CD4-positive, alpha-beta memory T cell (primary cell): ENCODE data around the gene AASDHPPT. TPM values are rescaled to one million over a fixed set of nuclear protein-coding genes. Genes with fewer than 3 reads are reported as not detected.

Source experiments
- CTCF ChIA-PET: fragments of 350-600 bp; sonication (Branson Sonifier 250); formaldehyde crosslinking; loops from one replicate; lab custom pipeline; 2021; ENCODE audit warnings: inconsistent platforms; ENCODE audit not compliant: partially characterized antibody; lab: Charles Lee
- POLR2A ChIA-PET: fragments of 350-600 bp; sonication (Branson Sonifier 250); formaldehyde crosslinking; loops from one replicate; lab custom pipeline; 2021; ENCODE audit not compliant: partially characterized antibody; lab: Charles Lee
- DNase-seq, 5 donors: peaks; one replicate each; pipeline versions ENCODE4 v3.0.0 to v3.0.0-alpha.2; 2020 to 2022; ENCODE audit warnings: mixed read lengths in 1 of 5
- H3K27ac ChIP-seq: one replicate; pipeline ENCODE4 v1.7.0; 2013; ENCODE audit warnings: low read depth, low read length
- H3K27me3 ChIP-seq: 2 replicates; pipeline ENCODE4 v1.7.0; 2013; ENCODE audit warnings: mild to moderate bottlenecking, low read length, moderate library complexity; ENCODE audit not compliant: insufficient read depth
- H3K36me3 ChIP-seq: 2 replicates; pipeline ENCODE4 v1.7.0; 2013; ENCODE audit warnings: mild to moderate bottlenecking, low read length, moderate library complexity; ENCODE audit not compliant: insufficient read depth
- H3K4me1 ChIP-seq: 2 replicates; pipeline ENCODE4 v1.7.0; 2013; ENCODE audit warnings: mild to moderate bottlenecking, low read length, moderate library complexity; ENCODE audit not compliant: insufficient read depth
- H3K4me3 ChIP-seq, 2 donors: one replicate each; pipeline ENCODE4 v1.7.0; 2013; ENCODE audit warnings: low read length in 2 of 2, mild to moderate bottlenecking in 1 of 2
- H3K9me3 ChIP-seq, 2 donors: one replicate each; pipeline ENCODE4 v1.7.0; 2013; ENCODE audit warnings: low read length in 2 of 2, control low read depth in 1 of 2; ENCODE audit not compliant: control insufficient read depth in 1 of 2
- H3K27ac Mint-ChIP-seq, 7 donors: one replicate each; pipeline ENCODE4 v1.8.0; 2020 to 2021; ENCODE audit warnings: mixed read lengths in 7 of 7, mild to moderate bottlenecking in 6 of 7, inconsistent platforms in 3 of 7, moderate library complexity in 3 of 7
- H3K27me3 Mint-ChIP-seq, 2 donors: one replicate each; pipeline ENCODE4 v1.8.0; 2020 to 2021; ENCODE audit warnings: mixed read lengths in 2 of 2
- H3K36me3 Mint-ChIP-seq, 2 donors: one replicate each; pipeline ENCODE4 v1.8.0; 2020 to 2021; ENCODE audit warnings: mixed read lengths in 2 of 2, inconsistent platforms in 1 of 2, mild to moderate bottlenecking in 1 of 2
- H3K4me1 Mint-ChIP-seq, 4 donors: one replicate each; pipeline ENCODE4 v1.8.0; 2020 to 2021; ENCODE audit warnings: mixed read lengths in 4 of 4, mild to moderate bottlenecking in 1 of 4
- H3K4me3 Mint-ChIP-seq, 8 donors: one replicate each; pipeline ENCODE4 v1.8.0; 2020 to 2021; ENCODE audit warnings: mixed read lengths in 8 of 8, mild to moderate bottlenecking in 7 of 8, moderate library complexity in 6 of 8, inconsistent platforms in 3 of 8
- H3K9me3 Mint-ChIP-seq, 8 donors: one replicate each; pipeline ENCODE4 v1.8.0; 2020 to 2021; ENCODE audit warnings: mixed read lengths in 8 of 8, mild to moderate bottlenecking in 5 of 8, inconsistent platforms in 3 of 8, moderate library complexity in 1 of 8
- intact Hi-C: fragments of 100-400 bp; cut with micrococcal nuclease; formaldehyde crosslinking; loops from one replicate; pipeline ENCODE4 v1.15.1; 2023
- polyA plus RNA-seq, 2 donors: library from polyadenylated mRNA; unstranded; fragments of 300-500 nt; fragmentation: Illumina TruSeq; gene quantifications; one replicate each; pipeline ENCODE4 v1.2.3, GENCODE V29; 2021
- total RNA-seq, 2 experiments: library from RNA; stranded (reverse); gene quantifications; one replicate each; pipeline ENCODE4 v1.2.3, GENCODE V29; 2021

AASDHPPT gene
- total and polyA plus RNA-seq, 4 experiments from 2014 or later = 38.4 to 50.0 (median 39.5) TPM

DNA sequence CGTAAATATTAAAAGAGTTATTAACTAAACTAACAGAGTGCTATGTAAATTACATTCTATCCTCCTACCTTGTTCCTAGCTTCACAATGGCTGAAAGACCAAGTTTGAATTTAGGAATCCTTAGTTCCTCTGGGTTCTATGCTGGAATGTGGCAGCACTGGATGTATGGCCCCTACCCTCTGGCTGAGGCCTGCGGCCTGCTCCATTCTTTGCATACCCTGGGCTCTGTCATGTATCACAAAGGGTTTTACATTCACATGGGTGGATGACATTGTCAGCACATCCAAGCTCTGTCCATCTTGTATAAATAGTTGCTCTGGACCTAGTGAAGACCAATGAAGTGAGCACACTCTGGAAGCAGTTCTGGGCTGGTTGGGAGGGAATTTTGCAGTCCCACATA is 54.5 kb downstream of the AASDHPPT start:
- peaks cover 0 to 2% (median 0%) of the 10 kb centered on the region in 8 donors for H3K9me3 Mint-ChIP-seq

DNA sequence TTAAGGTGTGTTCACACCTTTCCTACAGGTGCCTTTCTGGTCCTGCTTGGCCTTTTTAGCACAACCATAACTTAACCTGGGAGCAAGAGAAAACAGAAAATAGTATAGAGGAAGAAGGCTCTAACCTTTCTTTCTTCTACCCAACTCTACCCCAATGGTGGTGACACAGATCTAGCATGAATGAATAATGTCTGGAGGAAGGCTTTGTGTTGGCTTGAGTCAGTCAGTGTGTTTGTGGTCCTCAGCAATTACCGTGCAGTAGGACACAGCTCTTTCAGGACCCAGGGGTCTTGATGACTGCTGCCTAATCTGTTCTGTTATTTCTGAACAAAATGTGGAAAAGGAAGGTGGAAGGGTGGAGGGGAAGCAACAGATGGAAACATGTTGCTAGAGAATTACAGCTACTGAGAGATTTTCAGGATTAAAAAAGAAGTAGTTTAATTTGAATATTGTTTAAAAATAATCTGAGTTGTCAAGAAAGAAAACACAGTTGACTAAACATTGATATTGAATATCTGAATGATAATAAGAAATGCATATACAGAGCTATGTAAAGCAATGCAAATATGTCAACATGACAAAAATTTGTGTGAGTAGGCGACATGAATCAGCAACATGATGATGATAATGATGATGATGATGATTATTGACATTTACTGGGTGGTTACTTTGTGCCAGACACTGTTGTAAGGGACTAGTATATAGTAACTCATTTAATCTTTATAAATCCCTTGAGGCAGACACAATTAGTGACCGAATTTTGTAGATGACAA is 55.3 kb downstream of the AASDHPPT start:
- POLR2A ChIA-PET = no interaction called here
- CTCF ChIA-PET = no interaction called here
- no peaks in the 10 kb centered on the region for H3K9me3 Mint-ChIP-seq
- H3K36me3 ChIP-seq = no peaks in the 10 kb centered on the region
- H3K27ac ChIP-seq = no peak overlapping the region
- H3K4me1 ChIP-seq = no peaks in the 10 kb centered on the region
- no peaks in the 10 kb centered on the region for H3K4me1 Mint-ChIP-seq
- H3K9me3 ChIP-seq = no peaks in the 10 kb centered on the region
- no peaks in the 10 kb centered on the region for H3K36me3 Mint-ChIP-seq
- H3K27ac Mint-ChIP-seq = no peak overlapping the region
- peaks cover 15 to 23% of the 10 kb centered on the region in 2 donors for H3K27me3 Mint-ChIP-seq
- no peak overlapping the region for H3K4me3 ChIP-seq
- intact Hi-C loops = no loop called here
- H3K4me3 Mint-ChIP-seq = no peak overlapping the region
- DNase-seq = no peak
- no peaks in the 10 kb centered on the region for H3K27me3 ChIP-seq

More for the DNA sequence above, 54.5 kb downstream of the AASDHPPT start:
- DNase-seq = no peak
- Histone ChIP-seq H3K4me3 (no peak overlapping the region), H3K4me1 (no peaks in the 10 kb centered on the region), H3K27me3 (no peaks in the 10 kb centered on the region), H3K27ac (no peak overlapping the region), H3K36me3 (no peaks in the 10 kb centered on the region), H3K9me3 (no peaks in the 10 kb centered on the region)
- Mint-ChIP-seq H3K4me3 (no peak overlapping the region), H3K36me3 (no peaks in the 10 kb centered on the region), H3K27me3 (peaks cover 17 to 23% of the 10 kb centered on the region in 2 donors), H3K4me1 (no peaks in the 10 kb centered on the region), H3K27ac (no peak overlapping the region)
- CTCF ChIA-PET = no interaction called here
- POLR2A ChIA-PET = no interaction called here
- intact Hi-C loops = no loop called here

DNA sequence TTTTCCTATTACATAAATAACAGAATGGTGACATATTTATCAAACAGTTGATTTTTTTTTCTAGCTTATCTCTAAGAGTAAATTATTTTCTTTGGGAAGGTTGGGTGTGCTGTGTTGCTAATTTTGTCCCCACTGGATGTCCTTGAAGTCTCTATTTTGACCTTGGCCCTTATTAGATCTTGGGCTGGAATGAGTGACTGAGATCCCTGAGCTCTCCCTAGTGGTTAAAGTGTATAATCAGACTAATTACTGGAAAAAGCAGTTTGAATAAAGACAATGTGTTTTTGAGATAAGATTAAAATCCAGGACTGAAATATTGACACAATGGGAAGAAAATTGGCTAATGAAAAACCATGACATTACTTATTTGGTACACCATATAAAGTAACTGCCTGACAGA is 56.1 kb downstream of the AASDHPPT start:
- no peak overlapping the region for H3K4me3 Mint-ChIP-seq
- peaks cover 15 to 22% of the 10 kb centered on the region in 2 donors for H3K27me3 Mint-ChIP-seq
- H3K27ac ChIP-seq = no peak overlapping the region
- H3K9me3 ChIP-seq = no peaks in the 10 kb centered on the region
- H3K4me1 ChIP-seq = no peaks in the 10 kb centered on the region
- no peaks in the 10 kb centered on the region for H3K36me3 ChIP-seq
- H3K4me1 Mint-ChIP-seq = no peaks in the 10 kb centered on the region
- no peaks in the 10 kb centered on the region for H3K9me3 Mint-ChIP-seq
- no peaks in the 10 kb centered on the region for H3K27me3 ChIP-seq
- intact Hi-C loops = no loop called here
- ChIA-PET POLR2A (no interaction called here), CTCF (no interaction called here)
- H3K4me3 ChIP-seq = no peak overlapping the region
- DNase-seq = no peak
- H3K36me3 Mint-ChIP-seq = no peaks in the 10 kb centered on the region
- H3K27ac Mint-ChIP-seq = no peak overlapping the region

DNA sequence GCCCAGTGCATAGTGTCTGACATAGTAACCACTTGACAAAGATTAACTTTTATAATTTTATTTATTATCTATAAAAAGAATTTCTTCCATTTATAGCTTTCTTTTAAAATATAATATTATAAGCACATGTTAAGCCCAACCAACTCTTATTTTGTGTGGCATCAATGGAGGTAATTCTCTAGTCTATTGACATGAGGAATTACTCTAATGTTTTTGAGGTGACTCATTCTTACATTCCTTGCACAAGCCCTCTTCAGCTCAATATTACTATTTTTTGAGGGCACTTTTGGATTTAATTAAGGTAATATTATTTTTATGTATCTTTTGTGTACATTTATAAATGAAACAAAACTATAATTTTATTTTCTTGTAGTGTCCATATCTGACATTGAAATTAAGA is 59.6 kb downstream of the AASDHPPT start:
- H3K27me3 ChIP-seq = no peaks in the 10 kb centered on the region
- no peaks in the 10 kb centered on the region for H3K36me3 ChIP-seq
- POLR2A ChIA-PET = no interaction called here
- intact Hi-C loops = no loop called here
- peaks cover 8 to 10% of the 10 kb centered on the region in 2 donors for H3K27me3 Mint-ChIP-seq
- no peak overlapping the region for H3K27ac Mint-ChIP-seq
- no peak overlapping the region for H3K27ac ChIP-seq
- no peaks in the 10 kb centered on the region for H3K9me3 Mint-ChIP-seq
- no peak for DNase-seq
- H3K4me1 Mint-ChIP-seq = no peaks in the 10 kb centered on the region
- H3K4me1 ChIP-seq = no peaks in the 10 kb centered on the region
- CTCF ChIA-PET = no interaction called here
- H3K9me3 ChIP-seq = no peaks in the 10 kb centered on the region
- H3K4me3 ChIP-seq = no peak overlapping the region
- H3K4me3 Mint-ChIP-seq = no peak overlapping the region
- no peaks in the 10 kb centered on the region for H3K36me3 Mint-ChIP-seq

DNA sequence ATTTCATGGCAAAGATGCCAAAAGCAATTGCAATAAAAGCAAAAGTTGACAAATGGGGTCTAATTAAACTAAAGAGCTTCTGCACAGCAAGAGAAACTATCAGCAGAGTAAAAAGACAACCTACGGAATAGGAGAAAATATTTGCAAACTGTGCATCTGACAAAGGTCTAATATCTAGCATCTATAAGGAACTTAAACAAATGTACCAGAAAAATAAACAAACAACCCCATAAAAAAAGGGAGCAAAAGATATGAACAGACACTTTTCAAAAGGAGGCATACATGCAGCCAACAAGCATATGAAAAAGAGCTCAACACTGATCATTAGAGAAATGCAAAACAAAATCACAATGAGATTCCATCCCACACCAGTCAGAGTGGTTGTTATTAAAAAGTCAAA is 60.3 kb downstream of the AASDHPPT start:
- H3K36me3 ChIP-seq = no peaks in the 10 kb centered on the region
- H3K4me3 ChIP-seq = no peak overlapping the region
- H3K27me3 ChIP-seq = no peaks in the 10 kb centered on the region
- H3K27me3 Mint-ChIP-seq = peaks cover 10 to 11% of the 10 kb centered on the region in 2 donors
- H3K27ac Mint-ChIP-seq = no peak overlapping the region
- no peaks in the 10 kb centered on the region for H3K36me3 Mint-ChIP-seq
- H3K4me1 Mint-ChIP-seq = no peaks in the 10 kb centered on the region
- intact Hi-C loops = no loop called here
- H3K4me3 Mint-ChIP-seq = no peak overlapping the region
- POLR2A ChIA-PET = no interaction called here
- no peak for DNase-seq
- no peaks in the 10 kb centered on the region for H3K9me3 ChIP-seq
- H3K4me1 ChIP-seq = no peaks in the 10 kb centered on the region
- CTCF ChIA-PET = no interaction called here
- no peak overlapping the region for H3K27ac ChIP-seq
- peaks cover 0 to 5% (median 1%) of the 10 kb centered on the region in 8 donors for H3K9me3 Mint-ChIP-seq

Other genes with a start within 250 kb of the AASDHPPT start
- gene MSANTD4, start 55.4 kb upstream of the AASDHPPT start, total RNA-seq = 10 to 100 TPM; 23.0 to 24.7 TPM
- gene MSANTD4, start 55.4 kb upstream of the AASDHPPT start, polyA plus RNA-seq = 1 to 10 TPM; 6.3 to 9.1 TPM
- gene KBTBD3, start 315 bp upstream of the AASDHPPT start, total RNA-seq = 10 to 100 TPM; 14.4 to 18.6 TPM
- 10 to 100 TPM in 1 of 2 donors, 1 to 10 TPM in 1; 10.0 TPM for gene KBTBD3, start 315 bp upstream of the AASDHPPT start, polyA plus RNA-seq